Dedifferentiated amniotic fluid mesenchymal stem cell (primary cell): ENCODE data around the gene CDH4.

Experiments used
- DNase-seq: peaks from one replicate; pipeline ENCODE4 v3.0.0-alpha.2; 2016; ENCODE audit errors: extremely low spot score

The CDH4 gene

DNA sequence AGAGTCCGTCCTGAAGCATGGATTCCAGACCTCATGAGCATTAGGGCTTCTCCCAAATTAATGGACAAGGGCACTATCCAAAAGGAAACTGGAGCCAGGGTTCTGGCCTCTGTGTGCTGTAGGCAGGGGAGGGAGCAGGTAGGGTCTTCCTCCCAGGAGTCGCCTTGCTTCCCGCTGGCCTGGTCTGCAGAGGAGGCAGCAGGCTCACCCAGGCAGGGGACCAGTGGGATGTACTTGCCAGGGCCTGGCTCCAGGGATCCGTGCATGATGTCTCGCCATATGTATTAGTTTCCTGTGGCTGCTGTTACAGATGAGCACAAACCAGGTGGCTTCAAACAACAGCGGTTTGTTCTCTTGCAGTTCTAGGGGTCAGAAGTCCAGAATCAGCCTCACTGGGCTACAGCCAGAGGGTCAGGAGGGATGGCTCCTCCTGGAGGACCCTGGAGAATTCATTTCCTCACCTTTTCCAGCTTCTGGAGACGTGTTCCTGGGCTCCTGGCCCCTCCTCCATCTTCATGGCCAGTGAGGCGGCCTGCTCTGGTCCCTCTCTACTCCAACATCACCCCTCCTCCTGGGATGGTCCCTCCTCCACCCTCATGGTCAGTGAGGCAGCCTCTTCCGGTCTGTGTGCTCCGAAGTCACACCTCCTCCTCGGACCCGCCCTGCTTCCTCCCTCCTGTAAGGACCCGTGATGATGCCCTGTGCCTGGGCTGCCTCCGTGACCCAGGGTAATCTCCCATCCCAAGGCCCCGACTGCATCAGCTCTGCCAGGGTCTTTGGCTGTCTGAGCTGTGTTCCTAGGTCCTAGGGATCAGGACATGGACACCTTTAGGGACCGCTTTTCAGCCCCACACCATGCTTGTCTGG, 329.1 kb downstream of the CDH4 start:
- no peak for DNase-seq

DNA sequence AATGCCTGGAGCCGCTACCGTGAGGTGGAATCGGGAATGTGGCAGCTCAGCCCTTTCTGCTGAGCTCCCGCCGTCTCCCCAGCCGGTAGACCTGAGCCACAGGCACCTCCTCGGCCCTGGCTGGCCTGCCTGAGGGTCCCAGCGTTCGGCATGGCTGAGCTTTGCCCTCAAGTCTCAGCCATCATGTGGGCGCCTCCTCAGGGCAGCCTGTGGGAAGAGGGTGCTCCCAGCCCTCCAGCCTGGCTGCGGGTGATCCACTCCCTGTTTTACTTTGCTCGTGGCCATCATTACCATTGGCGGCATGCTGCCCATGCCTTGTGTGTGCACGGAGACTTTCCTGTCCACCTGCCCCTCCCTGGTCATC, 329.7 kb downstream of the CDH4 start:
- DNase-seq, result no peak

DNA sequence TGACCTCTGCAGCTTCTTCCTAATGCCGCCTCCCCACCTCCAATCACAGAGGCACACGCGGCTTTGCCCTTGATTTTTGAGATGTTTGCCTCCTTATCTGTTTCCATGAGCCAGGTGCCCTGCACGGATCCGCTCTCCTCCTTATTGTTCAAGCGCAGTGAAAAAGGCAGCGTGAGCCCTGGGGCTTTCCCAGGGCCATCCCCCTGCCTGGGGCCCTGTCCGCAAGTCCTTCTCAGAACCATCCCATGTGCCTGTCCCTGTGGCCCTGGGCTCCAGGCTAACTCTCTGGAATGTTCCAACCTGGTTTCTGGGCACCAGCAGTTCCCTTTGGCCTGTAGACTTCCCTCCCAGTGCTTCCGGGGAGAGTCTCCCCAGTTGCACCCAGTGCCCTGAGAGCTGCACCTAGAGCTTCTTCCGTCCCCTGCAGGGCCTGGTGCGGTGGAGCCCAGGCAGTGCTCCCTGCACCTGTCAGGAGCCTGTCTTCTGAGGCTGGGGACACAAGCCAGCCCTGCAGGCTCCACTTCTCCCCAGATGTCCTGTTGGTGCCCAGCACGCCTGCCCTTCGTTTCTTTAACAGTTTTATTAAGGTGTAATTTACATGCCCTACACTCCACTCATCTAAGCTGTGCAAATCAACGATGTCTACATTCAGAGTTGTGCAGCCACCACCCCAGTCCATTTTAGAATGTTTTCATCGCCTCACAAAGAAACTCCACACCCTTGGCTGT, 330.3 kb downstream of the CDH4 start:
- DNase-seq, result no peak

DNA sequence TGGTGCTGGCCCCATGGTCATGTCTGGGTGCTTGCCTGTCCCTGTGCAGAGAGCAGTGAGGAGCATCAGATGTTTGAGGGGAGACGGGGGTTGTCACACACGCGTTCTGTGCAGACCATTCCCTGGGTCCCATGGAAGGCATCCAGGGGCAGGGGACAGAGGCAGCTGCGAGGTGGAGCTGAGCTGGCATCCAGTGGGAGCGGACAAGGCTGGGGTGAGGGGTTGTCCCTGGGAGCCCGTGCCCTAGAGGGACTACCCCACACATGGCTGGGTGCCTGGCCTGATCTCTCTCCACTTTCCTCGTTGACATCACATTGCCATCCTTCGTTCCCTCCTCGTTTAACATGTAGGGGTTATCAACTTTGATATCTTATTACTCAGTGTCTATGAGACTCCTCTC, 331.3 kb downstream of the CDH4 start:
- DNase-seq, result no peak

DNA sequence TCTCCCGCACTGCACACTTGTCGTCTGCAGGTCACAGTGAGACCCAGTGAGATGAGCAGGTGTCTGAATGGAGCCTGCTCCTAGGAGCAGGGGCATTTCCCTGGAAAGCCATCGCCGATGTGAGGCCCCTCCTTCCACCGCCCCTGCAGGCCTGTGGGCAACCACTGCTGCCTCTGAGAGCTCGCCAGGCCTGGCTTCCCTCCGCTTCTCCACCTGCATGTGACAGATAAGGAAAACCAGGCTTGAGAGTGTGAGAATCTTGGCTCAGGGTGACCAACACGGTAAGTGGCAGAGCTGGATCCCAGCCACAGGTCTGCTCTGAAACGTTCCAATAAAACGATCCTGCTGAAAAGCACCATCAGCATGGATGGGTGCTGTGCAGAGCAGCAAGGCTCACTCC, 332.8 kb downstream of the CDH4 start:
- no peak for DNase-seq

DNA sequence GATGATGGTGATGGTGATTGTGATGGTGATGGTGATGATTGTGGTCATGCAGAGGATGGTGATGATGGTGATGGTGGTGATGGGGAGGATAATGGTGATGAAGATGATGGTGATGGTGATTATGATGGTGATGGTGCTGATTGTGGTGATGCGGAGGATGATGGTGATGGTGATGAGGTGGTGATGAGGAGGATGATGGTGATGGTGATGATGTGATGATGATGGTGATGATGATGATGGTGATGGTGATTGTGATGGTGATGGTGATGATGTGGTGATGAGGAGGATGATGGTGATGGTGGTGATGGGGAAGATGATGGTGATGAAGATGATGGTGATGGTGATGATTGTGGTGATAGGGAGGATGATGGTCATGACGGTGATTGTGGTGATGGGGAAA, 333.7 kb downstream of the CDH4 start:
- no peak for DNase-seq

DNA sequence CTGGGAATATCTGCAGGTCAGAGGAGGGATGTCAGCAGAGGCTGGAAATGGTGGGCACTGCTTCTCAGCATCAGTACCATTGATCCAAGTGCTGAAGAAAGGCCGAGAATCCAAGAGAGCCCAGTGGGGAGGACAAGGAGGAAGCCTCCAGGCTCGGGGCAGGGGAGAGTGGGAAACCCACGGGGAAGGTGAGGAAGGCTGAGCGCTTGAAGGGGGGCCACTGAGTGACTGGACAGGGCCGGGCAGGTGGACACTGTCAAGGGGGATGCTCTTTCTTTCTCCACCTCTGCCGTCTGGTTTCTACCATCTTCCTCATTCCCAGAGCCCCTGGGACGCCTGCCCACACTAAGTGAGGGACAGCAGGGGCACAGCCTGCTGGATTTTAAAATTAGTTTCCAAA, 335.0 kb downstream of the CDH4 start:
- DNase-seq, result no peak

DNA sequence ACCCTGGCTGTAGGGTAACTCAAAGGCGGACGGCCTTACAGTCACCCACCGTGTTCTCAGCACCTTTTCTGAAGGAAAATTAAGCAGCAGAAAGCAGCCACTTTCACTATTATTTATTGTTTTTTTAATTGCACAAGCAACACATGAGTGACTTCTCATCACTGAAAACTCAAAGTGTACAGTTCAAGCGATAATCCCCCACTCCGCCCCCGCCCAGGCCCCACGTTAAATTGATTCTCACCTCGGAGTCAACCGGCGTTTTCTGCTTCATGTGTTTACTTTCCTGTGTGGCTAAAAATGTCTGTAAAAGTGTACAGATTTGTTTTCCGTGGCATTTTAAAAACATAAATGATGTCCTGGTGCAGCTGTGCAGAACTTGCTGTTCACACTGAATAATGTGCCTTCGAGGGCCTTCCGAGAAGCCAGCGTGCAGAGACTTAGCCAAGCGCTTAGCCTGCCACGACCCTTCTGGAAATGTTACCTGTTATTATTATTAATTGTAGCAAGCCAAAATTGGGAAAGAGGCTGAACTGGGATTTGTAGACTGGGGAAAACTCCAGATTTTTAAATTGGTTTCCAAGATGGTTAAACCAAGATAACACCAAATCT, 335.7 kb downstream of the CDH4 start:
- DNase-seq, result no peak

DNA sequence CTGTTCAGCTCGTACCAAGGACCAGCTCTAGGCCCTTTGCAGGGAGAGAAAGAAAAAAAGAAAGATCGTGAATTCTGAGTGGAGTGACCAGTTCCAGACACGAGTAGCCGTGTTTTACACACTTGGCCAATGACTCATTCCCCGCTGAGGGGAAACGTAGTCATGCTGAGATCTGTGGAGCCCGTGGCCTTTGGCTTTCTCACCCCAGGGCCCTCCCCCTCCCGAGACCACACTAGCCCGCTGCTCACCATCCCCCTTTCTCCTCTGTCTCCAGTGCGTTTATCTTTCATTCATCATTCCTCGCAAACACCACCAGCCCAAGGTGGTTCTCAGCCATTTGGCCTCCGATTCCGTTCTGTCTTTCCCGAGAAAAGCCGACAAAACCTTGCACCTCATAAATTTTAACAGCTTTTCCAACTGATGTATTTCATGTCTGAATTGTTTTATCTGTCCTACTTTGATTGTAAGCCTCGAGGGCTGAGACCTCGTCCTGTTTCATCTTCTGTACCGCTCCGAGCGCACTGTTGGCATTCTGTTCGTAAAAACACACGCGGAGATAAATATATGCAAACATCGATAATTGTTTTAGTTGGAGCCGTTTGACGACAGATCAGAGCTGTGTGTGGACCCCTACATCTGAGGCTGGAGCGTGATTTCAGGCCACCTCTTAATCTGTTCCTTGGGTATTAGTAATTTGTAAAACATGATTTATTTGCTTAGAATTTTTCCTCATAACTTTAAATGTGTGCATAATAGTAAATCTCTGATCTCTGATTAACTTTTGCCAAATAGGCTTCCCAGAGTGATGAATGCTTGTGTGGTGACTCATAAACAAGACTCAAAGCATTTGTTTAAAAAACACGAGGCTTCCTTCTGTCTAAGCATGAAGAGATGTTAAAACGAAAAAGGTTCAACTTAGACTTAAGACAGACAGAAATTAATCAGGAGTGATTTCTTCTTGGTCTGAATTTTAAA, 336.6 kb downstream of the CDH4 start:
- no peak for DNase-seq

DNA sequence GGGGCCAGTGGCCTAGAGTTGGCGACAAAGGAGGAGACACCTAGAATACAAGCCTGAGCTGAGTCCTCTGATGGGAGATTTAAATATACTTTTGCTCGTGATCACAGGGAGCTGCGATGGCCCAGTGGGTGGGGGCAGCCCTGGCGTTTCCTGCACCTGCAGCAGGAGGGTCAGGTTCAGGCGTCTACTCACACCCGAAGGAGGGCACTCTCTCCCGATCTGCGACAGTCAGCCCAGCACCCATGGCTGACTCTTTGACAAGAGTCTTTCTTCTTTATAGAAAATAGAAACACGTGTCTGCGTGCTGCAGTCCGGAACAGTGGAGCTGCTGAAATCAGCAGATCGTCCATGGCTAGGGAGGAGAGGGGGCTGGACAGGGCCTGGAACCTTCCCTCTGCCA, 338.2 kb downstream of the CDH4 start:
- DNase-seq, result no peak

DNA sequence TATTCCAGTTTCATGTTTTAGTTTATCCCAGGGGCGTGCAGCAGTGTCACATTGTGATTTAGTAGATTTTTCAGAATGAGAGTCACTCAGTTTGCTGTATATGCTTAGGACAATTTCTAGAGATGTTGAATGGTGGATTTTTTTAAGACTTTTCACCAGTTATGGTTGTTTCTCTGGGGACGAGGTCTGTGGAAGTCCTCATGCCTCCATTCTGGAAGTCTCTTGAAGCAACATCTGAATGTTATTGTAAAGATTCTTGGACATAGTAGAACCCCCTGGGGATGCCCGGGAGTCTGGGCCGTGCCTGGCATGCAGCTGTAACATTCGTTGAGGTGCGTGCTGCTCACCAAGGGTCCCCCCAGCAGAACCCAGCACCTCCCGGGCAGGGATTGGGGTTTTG, 341.5 kb downstream of the CDH4 start:
- DNase-seq, result no peak

DNA sequence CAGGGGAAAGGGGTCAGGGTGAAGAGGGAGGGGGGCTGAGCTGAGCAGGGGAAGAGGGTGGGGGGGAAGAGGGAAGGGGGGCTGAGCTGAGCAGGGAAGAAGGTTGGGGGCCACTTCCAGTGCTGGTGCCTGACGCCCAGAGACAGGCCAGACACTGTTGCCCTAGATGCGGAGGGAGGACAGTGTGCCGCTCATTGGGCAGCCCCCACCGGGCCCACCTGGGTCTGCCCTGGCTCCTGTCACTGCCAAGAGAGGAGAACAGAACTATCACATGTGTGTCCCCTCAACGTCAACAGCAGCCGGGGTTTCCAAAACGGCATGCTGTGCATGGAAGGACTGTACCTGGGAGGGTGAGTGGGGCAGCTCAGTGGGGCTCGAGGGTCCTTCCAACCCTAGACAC, 342.1 kb downstream of the CDH4 start:
- no peak for DNase-seq

DNA sequence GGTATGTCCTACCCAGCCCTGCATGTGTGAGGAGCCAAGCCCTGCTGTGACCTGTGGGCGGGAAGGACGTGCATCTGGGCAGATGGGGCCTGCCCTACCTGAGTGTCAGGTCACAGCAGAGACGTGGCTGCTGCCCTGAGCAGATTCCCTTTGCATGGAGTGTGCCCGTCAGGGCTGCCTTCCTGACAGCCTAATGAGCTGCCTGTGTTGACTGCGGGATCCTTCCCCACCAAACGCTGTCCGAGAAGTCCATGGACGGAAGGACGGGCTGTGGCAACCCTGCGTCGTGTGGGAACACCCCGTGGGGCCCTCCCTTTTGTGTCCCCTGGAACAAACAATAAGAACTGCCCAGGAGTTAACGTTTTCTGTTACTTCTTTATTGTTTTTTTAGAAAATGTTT, 343.2 kb downstream of the CDH4 start:
- no peak for DNase-seq

DNA sequence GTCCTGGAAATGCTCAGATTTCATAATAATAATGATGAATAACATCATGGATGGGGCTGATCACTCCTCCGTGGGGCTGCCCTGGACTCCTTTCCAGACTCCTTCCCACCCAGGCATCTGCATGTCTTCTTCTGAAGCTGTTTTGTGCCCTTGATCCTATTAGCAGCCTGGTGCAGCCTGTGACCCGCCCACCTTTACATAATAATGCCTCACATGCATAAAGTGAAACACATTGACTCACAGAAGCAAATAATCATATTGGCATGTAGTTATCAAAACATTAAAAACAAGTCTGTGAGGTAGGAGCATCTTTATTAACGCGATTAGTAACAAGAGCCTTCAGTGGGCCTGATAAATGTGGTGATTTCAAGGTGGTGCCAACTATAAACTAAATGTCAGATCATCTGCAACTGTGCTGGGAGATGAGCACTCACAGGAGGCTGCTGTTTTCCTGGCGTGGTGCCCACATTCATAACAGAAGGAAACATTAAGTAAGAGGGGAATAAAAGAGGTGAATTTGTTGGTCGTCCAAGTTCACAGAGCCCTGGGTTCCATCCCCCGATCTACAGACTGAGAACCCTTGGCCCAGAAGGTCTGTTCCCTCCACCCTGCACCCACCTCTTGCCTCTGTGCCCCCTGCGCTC, 344.7 kb downstream of the CDH4 start:
- DNase-seq, result no peak

DNA sequence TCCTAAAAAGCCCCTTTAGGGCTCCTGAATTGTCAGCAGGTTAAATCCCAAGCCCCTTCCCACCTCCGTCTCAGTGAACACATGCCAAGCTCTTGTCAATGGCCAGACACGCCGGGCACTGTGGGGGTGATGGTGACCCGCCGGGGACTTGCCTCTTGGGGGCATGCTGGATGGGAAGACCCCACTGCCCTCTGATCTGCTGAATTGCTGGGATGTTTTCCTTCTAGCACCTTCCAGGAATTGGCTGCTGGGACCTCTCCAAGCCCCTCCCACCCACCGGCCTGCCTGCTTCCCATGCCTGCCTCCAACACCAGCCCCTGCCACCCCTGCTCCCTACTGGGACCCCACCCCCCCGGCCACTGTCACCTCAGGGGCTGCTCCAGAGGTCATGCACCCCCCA, 345.9 kb downstream of the CDH4 start:
- no peak for DNase-seq

DNA sequence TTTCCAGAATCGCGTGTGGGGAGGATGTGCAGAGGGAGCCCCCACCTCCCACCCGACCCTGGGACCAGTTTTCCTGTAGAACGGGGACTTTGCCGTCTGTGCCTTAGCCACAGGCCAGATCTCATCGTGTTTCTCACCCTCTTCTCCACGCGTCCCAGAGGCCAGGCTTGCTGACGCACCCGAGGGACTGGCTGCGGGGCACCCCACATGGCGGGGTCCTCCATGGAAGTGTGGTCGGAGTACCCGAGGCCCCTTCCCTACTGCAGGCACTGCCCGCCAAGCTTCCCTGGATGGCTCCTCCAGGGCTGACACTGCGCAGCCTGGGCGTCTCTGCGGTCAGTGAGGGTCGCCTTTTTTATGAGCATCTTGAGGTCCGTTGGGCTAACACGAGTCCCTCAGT, 346.5 kb downstream of the CDH4 start:
- no peak for DNase-seq

DNA sequence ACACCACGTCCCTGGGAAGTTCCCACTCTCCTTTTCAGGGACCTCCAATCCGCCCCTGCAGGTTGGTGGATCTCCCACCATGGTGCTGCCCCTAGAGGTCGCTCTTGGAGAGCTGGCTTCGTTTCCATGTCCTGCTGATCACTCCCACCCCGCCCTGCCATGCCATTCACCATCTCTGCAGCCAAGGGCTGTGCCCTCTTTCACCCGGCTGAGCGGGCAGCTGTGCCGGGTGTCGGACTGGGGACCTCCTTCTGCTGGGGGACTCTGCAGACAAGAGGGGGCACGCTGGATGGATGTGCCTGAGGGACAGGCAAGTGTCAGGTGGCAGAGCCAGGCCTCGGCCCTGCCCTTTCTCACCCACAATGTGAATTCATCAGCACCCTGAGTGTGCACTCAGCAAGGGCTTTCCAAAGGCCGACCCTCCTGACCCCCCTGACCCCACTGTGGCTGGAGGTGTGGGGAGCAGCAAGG, 347.0 kb downstream of the CDH4 start:
- no peak for DNase-seq

DNA sequence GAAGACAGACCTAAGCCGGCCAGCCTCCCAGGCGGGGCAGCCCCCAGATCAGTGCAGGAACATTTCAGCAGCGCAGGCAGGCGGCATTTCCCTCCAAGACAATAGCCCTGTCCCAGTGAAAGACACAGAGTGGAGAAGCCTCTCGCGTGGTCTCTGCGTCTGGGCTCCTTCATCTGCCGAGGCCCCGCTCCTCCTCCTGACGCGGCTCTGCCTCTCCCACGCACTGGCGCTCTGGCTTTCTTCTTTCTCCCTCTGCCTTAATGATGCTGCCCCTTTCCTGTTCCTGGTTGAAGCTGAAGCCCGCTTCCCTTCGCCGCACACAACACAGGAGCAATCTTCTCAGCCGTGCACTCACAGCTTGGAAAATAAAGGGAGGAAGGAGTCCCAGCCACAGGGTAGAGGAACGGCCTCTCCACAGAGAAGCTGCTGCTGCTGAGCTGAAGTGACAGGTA, 347.5 kb downstream of the CDH4 start:
- DNase-seq, result no peak

DNA sequence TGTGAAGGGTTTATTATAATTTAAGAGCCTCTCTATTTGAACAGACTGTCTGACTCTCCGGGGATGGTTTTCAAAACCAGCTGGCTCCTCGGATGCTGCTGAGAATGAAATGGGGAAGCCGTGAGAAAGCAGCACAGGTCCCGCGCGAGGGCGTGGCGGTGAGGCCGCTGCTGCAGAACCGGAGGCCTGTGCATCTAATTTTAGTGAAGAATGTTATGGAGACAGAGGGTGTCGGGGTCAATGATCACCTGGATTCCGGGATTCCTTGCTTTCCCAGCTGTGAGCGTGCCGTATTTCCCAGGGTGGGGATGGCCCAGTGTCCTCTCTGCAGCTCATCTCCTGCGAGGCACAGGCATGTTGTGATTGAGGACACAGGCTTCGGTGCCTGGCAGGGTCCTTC, 348.0 kb downstream of the CDH4 start:
- DNase-seq, result no peak

DNA sequence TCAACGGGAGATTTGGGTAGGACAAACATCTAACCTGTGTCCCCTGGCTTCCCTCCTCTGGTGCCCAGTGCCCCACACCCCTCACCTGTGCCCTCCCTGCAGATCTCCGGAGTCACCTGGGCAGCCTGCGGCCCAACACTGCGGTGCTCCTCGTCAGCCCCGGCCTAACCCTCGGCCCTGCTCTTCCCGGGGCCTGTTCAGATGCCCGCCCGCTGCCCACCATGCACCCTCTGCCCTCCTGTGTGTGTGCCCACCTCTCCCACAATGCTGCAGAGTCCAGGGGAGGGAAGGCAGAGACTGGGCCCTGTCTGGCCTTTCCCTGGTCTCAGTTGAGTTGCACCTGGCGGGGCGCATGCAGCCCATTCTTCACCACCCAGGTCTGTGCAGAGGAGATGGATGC, 349.3 kb downstream of the CDH4 start:
- DNase-seq, result no peak

DNA sequence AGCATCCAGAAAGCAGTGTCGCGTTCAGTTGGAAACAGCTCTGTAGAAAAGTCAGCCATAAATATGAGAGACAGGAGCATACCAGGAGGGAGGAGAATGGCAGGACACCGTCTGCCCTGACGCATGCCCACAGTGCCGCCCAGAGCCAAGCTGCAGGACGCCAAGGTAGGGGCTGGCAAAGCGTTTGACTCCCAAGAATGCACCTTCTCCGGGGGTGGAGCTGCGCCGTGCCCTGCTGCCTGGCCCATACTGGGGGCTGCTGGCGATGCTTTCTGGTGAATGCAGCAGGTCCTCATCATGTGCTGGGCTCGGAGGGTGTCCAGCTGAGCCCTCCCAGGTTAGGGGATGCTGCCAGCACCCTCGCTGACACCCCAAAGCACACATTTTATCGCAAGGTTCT, 349.8 kb downstream of the CDH4 start:
- no peak for DNase-seq
